Choroid plexus epithelial cell (primary cell): ENCODE data around the gene LRRC75B.

ENCODE experiments used
- DNase-seq: peaks from one replicate; pipeline ENCODE4 v3.0.0-alpha.2; 2010; ENCODE audit warnings: low read depth
- H3K4me3 ChIP-seq: 2 replicates; pipeline ENCODE4 v1.5.1; 2011; ENCODE audit warnings: low read depth, mild to moderate bottlenecking, control low read depth, low read length, moderate library complexity
- CTCF ChIP-seq: conservative IDR thresholded peaks from 2 replicates; pipeline ENCODE4 v1.5.1; 2011; ENCODE audit warnings: low read depth, mild to moderate bottlenecking, control low read depth, inconsistent platforms, low read length, moderate library complexity

LRRC75B gene

DNA sequence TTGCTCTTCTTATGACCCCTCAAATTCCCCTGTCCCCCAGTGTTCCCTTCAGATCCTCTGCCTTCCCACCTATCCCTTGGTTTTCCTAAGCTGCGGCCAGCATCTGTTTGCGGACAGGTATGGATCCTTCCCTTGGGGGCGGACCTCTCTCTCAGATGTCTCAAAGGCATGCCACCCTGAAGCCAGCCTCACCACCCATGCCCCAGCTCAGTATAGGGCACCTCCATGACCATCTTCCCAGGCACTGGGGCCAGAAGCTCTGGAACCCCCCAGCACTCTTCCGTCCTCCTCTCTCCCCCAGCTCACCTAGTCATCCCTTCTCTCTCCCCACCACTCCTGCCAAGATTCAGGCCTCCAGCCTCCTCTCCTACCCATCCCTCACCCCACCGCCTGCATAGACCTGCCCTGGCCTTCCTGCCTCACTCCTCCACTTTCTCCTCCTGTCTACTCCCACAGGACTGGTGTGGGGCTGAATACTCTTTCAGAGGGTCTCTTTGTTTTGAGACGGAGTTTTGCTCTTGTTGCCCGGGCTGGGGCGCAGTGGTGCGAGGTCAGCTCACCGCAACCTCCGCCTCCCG, 2.2 kb downstream of the LRRC75B start:
- no peak for TF ChIP-seq CTCF
- no peak overlapping the region for H3K4me3 ChIP-seq
- no peak for DNase-seq

GRCh38 chr22:24589518-24590030, 3.3 kb downstream of the LRRC75B start:
- TF ChIP-seq CTCF = no peak
- H3K4me3 ChIP-seq = no peak overlapping the region
- no peak for DNase-seq

DNA sequence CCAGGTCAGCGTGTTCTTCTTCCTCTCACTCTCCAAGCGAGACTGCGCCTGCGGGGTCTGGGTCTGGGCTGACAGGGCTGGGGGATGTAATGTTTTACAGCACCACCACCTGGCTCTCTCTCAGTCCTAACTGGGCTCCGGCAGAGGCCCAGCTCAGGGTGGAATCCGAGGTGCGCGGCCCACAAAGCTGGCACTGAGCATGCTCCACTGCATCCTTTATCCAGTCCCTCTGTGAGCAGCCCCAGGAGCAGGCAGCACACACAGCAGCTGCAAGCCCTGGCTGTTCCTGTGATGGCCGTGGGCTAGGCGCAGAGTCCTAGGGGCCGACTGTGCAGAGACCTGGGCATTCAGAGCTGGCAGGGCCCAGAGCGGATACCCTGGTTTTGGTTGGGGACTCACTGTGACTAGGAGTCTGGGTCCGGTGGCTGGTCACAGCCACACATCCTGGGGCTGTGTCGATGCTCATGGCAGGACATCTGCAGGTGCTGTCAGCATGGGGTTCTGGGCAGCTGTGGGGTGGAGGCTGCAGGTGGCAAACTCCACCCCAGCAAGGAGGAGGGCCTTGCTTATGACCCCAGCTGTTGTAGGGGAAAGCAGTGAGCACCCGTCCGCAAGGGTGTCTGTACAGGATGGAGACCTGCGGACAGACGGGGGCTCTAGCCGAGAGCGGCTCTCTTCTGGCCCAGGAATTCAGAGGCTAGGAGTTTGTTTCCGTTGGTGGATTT, 4.0 kb downstream of the LRRC75B start:
- TF ChIP-seq CTCF = no peak
- DNase-seq = no peak
- H3K4me3 ChIP-seq = no peak overlapping the region

- DNase-seq = no peak
Observed at GRCh38 chr22:24588381-24588756, 4.5 kb downstream of the LRRC75B start.

GRCh38 chr22:24587948-24588347, 4.9 kb downstream of the LRRC75B start:
- H3K4me3 ChIP-seq = no peak overlapping the region
- no peak for TF ChIP-seq CTCF
- no peak for DNase-seq

More at GRCh38 chr22:24588381-24588756, 4.5 kb downstream of the LRRC75B start:
- no peak overlapping the region for H3K4me3 ChIP-seq
- TF ChIP-seq CTCF = no peak

DNA sequence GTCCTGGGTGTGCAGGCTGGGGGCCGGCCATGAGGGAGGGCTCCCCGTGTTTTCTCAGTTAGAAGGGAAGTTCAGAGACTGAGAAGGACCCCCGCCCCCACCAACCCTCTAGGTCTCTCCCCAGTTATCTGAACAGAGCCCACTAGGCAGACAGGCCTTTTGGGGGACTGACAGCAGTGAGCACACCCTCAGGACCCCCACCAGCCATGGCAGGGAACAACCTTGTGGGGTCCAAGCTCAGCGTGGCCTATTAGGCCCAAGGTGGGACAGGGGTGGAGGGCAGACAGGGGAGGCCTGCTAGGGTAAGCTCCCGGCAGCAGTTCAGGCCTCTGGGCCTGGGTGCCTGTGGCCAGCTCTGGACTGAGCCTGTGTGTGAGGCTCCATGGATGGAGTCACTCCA, 5.6 kb downstream of the LRRC75B start:
- TF ChIP-seq CTCF = no peak
- H3K4me3 ChIP-seq = no peak overlapping the region
- DNase-seq = no peak
